Large intestine (tissue), 3 donors: Measurements from ENCODE around the gene TNFRSF18. TPM values are rescaled to one million over a fixed set of nuclear protein-coding genes. Genes with fewer than 3 reads are reported as not detected.

Source experiments
- DNase-seq, 2 donors: peaks; one replicate each; pipeline versions ENCODE4 v3.0.0 to v3.0.0-alpha.2; 2013
- H3K27ac ChIP-seq: one replicate; pipeline ENCODE4 v1.5.1; 2013; ENCODE audit warnings: low read length
- H3K27me3 ChIP-seq: 2 replicates; pipeline ENCODE4 v1.6.1; 2013; ENCODE audit warnings: low read length; ENCODE audit not compliant: control insufficient read depth, insufficient read depth
- H3K36me3 ChIP-seq: 2 replicates; pipeline ENCODE4 v1.6.1; 2013; ENCODE audit warnings: low read length; ENCODE audit not compliant: control insufficient read depth, insufficient read depth
- H3K4me1 ChIP-seq: one replicate; pipeline ENCODE4 v1.6.1; 2013; ENCODE audit warnings: low read length; ENCODE audit not compliant: control insufficient read depth, insufficient read depth
- H3K4me3 ChIP-seq: one replicate; pipeline ENCODE4 v1.5.1; 2013; ENCODE audit warnings: low read length
- H3K9me3 ChIP-seq: one replicate; pipeline ENCODE4 v1.6.1; 2013; ENCODE audit warnings: mild to moderate bottlenecking, low read depth, low read length, moderate library complexity; ENCODE audit not compliant: control insufficient read depth
- WGBS: methylation state at CpG from one replicate; pipeline ENCODE4 v1.1.5; 2013; ENCODE audit warnings: low lambda C conversion rate; ENCODE audit not compliant: insufficient coverage; 5-methylcytosine and 5-hydroxymethylcytosine counted together
- polyA plus RNA-seq: library from polyadenylated mRNA; unstranded; fragments of 120-200 nt; gene quantifications from one replicate; pipeline ENCODE4 v1.2.1, GENCODE V29; 2013

The TNFRSF18 gene
- polyA plus RNA-seq, 1 donor: 0.49 TPM

- Histone ChIP-seq H3K4me3 (no peak within 1 kb of the TSS), H3K4me1 (no peaks in the 10 kb centered on the region), H3K27ac (no peak within 1 kb of the TSS), H3K9me3 (peaks cover 5% of the 10 kb centered on the region), H3K36me3 (no peaks in the 10 kb centered on the region), H3K27me3 (peaks cover 29% of the 10 kb centered on the region)
- WGBS: no CpG with 5 or more reads among the region's 74 CpGs
- peak in 1 of 2 donors; percentile 23 for DNase-seq
These were observed 40.4 kb upstream of the TNFRSF18 start, which contains the start of gene C1QTNF12 for GRCh38 chr1:1246577-1247340. Gene C1QTNF12 (minus strand): TSS chr1:1246722. CDS start chr1:1246690, 32 bp downstream.

DNA sequence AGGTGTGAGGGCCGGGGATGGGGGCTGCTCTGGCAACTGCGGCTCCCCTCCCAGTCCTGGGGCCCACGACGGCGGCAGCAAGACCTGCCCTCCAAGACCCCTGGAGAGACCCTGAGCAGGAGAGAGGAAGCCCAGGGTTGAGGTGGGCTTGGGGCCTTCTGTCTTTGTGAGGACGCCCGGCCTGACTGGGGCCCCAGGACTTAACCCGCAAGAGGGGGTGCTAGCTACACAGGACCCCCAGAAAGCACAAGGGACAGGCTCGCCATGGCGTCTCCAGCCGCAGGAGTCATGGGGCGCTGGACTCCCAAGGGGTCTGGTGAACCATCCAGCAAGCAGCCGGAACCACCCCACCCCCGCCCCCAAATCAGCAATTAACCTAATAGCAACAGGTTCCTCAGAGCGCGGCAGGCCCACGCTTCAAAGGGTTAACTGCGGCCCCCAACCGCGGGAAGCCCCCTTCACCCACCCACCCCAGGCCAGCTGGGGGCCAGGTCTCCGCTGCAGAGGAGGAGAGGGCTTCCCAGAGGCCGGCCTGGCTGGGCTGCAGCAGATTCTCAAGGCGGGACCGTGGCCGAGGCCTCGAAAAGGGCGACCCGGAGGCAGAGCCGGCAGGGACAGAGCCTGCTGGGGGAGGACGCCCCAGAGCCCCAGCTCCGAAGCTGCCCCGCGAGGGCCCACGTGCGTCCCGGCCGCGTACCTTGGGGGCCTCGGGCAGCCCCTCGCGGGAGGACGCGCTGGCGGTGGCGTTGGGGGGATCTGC, 39.6 kb upstream of the TNFRSF18 start:
- no peaks in the 10 kb centered on the region for H3K4me1 ChIP-seq
- no peak for DNase-seq
- H3K27ac ChIP-seq: no peak overlapping the region
- peaks cover 5% of the 10 kb centered on the region for H3K9me3 ChIP-seq
- H3K36me3 ChIP-seq: no peaks in the 10 kb centered on the region
- H3K4me3 ChIP-seq: no peak overlapping the region
- H3K27me3 ChIP-seq: peaks cover 29% of the 10 kb centered on the region
- WGBS: no CpG with 5 or more reads among the region's 45 CpGs

- DNase-seq: no peak
- Histone ChIP-seq H3K9me3 (peaks cover 5% of the 10 kb centered on the region), H3K27ac (no peak overlapping the region), H3K36me3 (no peaks in the 10 kb centered on the region), H3K27me3 (peaks cover 33% of the 10 kb centered on the region), H3K4me1 (no peaks in the 10 kb centered on the region), H3K4me3 (no peak overlapping the region)
- no CpG with 5 or more reads among the region's 23 CpGs for WGBS
These were observed 38.9 kb upstream of the TNFRSF18 start for GRCh38 chr1:1245178-1245816.

DNA sequence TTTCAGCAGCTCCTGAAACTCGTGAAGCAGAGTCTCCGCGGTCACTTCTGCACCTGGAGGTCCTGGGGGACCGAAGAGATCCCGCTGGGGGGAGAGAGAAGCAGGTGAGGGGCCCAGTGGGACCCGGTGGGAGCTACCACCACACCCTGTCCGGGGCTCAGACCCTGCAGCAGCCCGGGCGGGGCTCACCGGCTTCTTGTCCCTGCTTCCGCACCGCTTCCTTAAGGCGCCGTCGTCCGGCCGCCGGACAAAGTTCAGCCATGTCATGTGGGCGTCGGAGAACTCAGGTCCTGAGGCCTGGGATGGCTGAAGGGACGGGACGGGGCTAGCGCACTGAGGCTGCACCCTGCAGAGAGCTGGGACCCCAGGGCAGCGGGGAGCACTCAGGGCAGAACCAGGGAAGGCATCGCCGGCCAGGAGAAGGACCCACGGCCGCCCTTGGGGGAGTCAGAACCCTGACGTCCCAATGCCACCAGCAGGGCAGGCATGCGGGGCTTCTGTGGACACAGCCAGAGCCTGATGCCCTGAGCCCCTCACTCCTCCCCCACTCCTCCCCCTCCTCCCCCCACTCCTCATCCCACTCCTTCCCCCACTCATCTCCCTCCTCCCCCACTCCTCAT, 37.9 kb upstream of the TNFRSF18 start:
- WGBS: no CpG with 5 or more reads among the region's 30 CpGs

DNA sequence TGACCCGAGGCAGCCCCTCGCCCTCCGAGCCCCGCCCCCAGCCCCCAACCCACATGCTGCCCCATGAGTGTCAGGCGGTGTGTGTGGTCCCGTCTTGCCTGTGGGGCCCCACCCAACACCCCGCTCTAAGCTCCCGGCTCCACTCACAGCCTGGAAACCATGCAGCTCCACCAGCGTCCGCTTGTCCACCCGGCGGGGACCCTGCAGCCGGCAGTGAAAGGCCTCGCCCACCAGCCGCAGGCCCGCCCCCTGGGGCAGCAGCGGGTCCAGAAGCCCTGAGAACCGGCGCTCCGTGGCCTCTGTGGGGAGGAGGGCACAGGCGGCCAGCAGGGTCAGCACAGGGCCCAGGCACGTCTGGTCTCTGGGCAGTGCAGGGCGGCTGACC, 37.4 kb upstream of the TNFRSF18 start:
- Histone ChIP-seq H3K27me3 (peaks cover 48% of the 10 kb centered on the region), H3K9me3 (peaks cover 12% of the 10 kb centered on the region), H3K27ac (peak overlapping the region; percentile 43), H3K36me3 (no peaks in the 10 kb centered on the region), H3K4me3 (peak overlapping the region; percentile 69), H3K4me1 (peaks cover 8% of the 10 kb centered on the region)
- WGBS: no CpG with 5 or more reads among the region's 23 CpGs
- DNase-seq: no peak

More for the DNA sequence above, 37.9 kb upstream of the TNFRSF18 start:
- H3K27me3 ChIP-seq: peaks cover 43% of the 10 kb centered on the region
- DNase-seq: peak; percentile 71 to 85
- no peaks in the 10 kb centered on the region for H3K36me3 ChIP-seq
- peaks cover 12% of the 10 kb centered on the region for H3K9me3 ChIP-seq
- peaks cover 8% of the 10 kb centered on the region for H3K4me1 ChIP-seq
- peak overlapping the region; percentile 69 for H3K4me3 ChIP-seq
- peak overlapping the region; percentile 43 for H3K27ac ChIP-seq

DNA sequence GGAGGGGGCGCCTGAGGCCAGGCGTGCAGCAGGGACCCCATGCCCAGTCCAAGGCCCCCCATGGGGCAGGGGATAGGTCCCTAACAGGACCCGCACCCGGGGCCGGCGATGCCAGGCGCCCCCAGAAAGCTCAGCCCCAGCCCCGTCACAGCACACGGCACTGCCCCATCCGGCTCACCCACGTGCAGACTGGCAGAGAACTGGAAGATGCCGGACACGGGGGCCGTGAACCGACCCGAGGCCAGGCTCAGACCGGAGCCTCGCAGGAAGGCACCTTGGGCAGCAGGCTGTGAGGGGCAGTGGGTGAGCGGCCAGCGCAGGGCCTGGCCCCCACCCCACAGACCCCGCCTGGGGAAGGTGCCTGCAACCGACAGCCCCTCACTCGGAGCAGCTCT, 36.9 kb upstream of the TNFRSF18 start:
- Histone ChIP-seq H3K9me3 (peaks cover 12% of the 10 kb centered on the region), H3K27me3 (peaks cover 53% of the 10 kb centered on the region), H3K4me3 (peak overlapping the region; percentile 69), H3K27ac (no peak overlapping the region), H3K36me3 (no peaks in the 10 kb centered on the region), H3K4me1 (peaks cover 12% of the 10 kb centered on the region)
- WGBS: no CpG with 5 or more reads among the region's 23 CpGs
- DNase-seq: no peak

- H3K4me3 ChIP-seq: no peak overlapping the region
- no CpG with 5 or more reads among the region's 41 CpGs for WGBS
- H3K9me3 ChIP-seq: peaks cover 12% of the 10 kb centered on the region
- H3K36me3 ChIP-seq: no peaks in the 10 kb centered on the region
- H3K27me3 ChIP-seq: peaks cover 53% of the 10 kb centered on the region
- H3K4me1 ChIP-seq: peaks cover 18% of the 10 kb centered on the region
- DNase-seq: no peak
- no peak overlapping the region for H3K27ac ChIP-seq
These were observed 36.3 kb upstream of the TNFRSF18 start for GRCh38 chr1:1242461-1243265.

DNA sequence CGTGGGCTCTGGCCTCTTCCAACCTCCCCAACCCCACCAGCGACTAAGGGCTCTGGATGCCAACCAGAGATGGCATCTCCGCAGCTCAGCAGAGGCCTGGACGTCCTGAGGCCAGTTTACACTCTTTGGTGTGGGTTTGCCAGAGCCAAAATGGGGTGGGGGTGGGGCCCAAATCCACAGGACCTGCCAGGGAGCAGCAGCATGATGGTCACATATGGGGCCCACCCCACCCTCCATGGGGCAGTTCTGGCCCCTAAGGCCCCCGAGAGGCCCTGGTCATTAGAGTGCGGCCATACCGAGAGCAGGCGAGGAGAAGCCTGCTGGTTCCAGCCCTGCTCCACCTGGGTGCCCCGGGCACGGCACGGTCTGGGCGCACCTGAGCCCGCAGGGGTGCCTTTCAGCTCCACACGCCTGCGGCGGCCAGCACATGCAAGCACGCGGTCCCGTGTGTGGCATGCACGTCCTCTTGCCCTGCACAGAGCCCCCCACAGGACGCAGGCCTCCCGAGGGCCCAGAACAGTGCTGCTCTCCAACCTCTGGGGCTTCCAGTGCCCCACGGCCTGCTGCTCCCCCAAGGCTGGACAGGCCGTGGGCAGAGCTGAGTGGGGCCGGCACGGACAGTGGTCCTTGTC, 35.3 kb upstream of the TNFRSF18 start:
- no peak for DNase-seq
- H3K9me3 ChIP-seq: peaks cover 17% of the 10 kb centered on the region
- no peaks in the 10 kb centered on the region for H3K36me3 ChIP-seq
- no CpG with 5 or more reads among the region's 26 CpGs for WGBS
- peaks cover 28% of the 10 kb centered on the region for H3K4me1 ChIP-seq
- H3K27ac ChIP-seq: no peak overlapping the region
- H3K27me3 ChIP-seq: peaks cover 48% of the 10 kb centered on the region
- H3K4me3 ChIP-seq: no peak overlapping the region

DNA sequence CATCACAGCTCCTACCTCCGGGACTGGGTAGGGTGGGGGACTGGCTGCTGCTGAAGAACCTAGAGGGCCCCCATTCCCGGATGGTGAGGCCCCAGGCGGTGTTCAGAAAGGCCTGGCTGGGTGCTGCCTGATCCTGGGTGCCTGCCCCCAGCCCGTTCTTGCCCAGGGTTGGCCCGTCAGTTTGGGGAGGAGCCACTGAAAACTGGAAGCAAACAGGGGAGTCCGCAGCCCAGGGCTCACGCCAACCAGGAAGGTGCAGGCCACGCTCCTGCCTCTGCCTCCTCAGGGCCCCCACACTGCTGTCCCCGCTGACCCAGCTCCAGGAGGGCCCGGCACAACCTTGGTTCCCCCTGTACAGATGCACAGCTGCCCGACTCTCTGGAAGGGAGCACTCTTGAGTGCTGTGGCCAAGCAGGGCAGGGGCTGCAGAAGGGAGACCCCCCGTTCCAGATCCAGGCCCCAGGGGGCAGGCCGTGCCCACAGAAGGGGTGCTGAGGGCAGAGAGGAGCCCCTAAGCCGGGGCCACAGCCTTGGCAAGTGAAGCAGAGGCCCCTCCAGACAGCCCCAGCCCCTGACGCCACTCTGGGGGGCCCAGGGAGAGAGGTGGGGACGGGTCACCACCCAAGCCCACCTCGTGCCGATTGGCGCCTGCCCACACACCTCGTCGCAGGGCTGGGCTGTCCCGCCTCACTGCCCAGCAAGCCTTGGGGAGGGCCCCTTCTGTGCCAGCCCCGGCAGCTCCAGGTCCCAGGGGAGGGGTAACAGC, 34.6 kb upstream of the TNFRSF18 start:
- Histone ChIP-seq H3K9me3 (peaks cover 17% of the 10 kb centered on the region), H3K4me1 (peaks cover 35% of the 10 kb centered on the region), H3K36me3 (no peaks in the 10 kb centered on the region), H3K27me3 (peaks cover 44% of the 10 kb centered on the region), H3K4me3 (no peak overlapping the region), H3K27ac (no peak overlapping the region)
- no peak for DNase-seq
- no CpG with 5 or more reads among the region's 23 CpGs for WGBS
